HG03575 (cell line): ENCODE data around the gene EPS8L2.

Experiments used
- ATAC-seq: cut with Tn5 transposase; IDR thresholded peaks from one replicate; pipeline ENCODE4 v1.9.1; 2021; ENCODE audit not compliant: unreplicated experiment, insufficient number of reproducible peaks, low FRiP score; ENCODE audit errors: extremely low read depth

Gene EPS8L2

DNA sequence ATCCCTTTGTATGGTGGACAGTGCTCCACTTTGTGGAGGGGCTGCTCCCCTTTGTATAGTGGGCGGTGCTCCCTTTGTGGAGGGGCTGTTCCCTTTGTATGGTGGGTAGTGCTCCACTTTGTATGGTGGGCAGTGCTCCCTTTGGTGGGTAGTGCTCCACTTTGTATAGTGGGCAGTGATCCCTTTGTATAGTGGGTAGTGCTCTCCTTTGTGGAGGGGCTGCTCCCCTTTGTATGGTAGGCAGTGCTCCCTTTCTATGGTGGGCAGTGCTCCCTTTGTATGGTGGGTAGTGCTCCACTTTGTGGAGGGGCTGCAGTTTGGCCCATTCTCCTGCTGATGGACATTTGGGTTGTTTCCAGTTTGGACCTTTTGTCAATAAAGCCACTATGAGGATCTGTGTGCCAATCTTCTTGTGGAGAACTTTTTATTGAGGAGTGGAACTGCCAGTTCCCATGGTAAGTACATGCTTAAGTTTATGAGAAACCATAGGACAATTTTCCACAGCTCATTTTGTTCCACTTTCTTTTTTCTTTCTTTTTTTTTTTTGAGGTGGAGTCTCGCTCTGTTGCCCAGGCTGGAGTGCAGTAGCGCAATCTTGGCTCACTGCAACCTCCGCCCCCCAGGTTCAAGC is 36.7 kb downstream of the EPS8L2 start:
- ATAC-seq = no peak

DNA sequence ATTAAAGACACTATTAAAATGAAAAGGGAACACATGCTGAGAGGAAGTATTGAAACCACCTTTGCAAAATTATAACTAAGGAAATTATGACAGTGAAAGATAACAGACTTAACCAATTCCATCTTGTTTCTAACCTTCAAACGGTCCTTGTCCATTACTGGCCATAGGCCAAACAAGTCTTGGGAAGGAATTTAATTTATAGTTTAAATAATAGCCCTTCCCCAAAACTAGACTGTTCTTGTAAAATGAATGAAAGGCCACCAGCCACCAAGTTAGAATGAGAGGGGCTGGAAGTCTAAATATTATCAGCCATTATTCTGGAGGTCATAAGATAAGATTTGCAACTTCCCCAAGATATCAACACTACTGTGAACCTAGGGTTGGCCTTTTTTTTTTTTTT is 39.4 kb downstream of the EPS8L2 start:
- no peak for ATAC-seq

DNA sequence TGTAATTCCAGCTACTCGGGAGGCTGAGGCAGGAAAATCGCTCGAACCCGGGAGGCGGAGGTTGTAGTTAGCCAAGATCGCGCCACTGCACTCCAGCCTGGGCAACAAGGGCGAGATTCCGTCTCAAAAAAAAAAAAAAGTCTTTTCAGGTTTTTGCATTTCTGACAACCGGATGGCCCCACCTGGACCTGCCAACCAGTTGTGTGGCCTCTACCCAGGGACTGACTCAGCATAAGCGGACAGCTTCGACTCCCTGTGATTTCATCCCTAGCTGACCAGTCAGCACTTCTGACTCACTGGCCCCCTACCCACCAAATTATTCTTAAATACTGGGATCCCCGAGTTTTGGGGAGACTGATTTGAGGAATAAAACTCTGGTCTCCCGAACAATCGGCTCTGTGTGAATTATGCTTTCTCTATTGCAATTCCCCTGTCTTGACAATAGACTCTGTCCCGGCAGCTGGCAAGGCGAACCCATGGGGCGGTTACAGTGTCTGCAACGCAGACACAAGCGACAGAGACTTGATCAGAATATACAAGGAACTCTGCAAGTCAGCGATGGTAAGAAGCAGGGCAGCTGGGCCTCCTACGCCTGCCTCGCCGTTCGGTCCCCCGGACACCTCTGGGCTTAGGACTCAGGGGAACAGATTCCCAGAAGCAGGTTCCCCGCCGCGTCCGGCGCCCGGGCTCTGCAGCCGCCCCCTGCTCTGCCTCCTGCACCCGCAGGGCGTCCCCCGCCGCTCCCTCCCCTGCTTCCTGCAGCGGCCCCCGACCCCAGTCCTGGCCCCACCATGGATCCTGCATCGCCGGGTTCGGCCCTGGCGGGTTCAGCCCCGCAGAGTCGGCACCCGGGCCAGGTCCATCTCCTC is 40.5 kb downstream of the EPS8L2 start:
- no peak for ATAC-seq

DNA sequence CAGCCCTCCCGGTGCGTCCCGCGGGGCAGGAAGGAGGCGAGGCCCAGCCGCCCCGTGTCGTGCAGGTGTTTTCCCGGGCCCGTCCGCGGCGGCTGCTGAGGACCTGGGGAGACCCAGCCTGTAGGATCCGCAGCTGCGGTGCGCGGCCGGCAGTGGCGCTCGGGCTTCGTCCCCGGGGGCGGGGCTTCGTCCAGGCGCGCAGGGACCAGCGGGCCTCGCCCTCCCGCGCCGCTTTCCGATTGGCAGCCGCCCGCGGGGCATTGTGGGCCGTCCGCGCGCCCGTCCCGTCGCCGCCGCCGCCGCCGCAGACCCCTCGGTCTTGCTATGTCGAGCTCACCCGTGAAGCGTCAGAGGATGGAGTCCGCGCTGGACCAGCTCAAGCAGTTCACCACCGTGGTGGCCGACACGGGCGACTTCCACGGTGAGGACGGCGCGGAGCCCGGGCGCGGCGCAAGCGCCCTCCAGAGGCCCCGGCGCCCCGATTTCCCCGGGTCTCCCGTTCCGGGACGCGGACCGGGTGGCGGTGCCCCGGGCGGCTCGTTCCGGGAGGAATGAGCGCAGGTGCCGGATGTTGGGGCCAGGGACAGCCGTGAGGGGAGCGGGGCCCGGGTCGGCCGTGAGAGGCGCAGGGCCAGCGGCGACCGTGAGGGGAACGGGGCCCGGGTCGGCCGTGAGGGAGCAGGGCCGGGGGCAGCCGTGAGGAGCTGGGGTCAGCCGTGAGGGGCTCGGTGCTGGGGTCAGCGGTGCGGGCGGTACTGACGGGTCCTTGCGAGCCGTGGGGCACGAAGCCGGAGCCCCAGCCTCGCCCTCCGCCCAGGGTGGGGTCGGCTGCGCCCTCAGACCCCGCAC is 41.4 kb downstream of the EPS8L2 start, which contains the start of gene TALDO1:
TSS of gene TALDO1 (plus strand) at position 307 of the 849 bp plus-strand sequence. CDS start at position 325, 18 bp downstream.
- no peak for ATAC-seq

DNA sequence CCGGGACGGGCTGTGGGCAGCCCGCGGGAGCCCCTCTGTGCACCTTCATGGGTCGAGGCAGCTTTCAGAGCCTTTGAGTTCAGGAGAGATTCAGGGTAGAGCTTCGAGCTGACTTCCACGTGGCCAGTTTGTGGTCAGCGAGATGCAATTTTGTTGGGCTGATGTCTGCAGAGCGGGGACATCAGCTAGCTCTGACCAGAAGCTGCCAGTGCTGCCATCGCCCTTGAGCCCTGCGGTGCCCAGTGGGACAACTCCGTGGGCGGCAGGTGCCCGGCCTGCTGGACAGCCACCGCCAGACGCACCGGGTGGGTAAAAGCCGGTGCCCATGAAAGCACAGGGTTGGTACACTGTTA is 42.0 kb downstream of the EPS8L2 start:
- ATAC-seq = no peak

DNA sequence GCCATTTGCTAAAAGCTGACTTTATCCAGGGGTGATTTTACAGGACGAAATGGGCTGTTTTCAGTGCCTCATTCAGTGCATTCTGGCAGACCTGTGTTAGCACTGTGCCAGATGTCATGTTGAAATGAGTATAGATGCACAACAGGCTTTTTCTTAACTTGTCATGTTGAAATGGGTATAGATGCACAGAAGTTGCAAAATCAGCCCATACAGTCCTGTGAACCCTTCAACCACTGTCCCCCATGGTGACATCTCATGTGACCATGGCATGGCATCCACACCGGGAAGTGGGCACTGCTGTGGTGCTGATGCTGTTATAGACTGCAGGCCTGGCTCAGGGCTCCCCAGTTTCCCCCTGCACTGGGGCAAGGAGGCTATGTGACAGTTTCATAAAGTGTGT is 43.7 kb downstream of the EPS8L2 start:
- no peak for ATAC-seq

DNA sequence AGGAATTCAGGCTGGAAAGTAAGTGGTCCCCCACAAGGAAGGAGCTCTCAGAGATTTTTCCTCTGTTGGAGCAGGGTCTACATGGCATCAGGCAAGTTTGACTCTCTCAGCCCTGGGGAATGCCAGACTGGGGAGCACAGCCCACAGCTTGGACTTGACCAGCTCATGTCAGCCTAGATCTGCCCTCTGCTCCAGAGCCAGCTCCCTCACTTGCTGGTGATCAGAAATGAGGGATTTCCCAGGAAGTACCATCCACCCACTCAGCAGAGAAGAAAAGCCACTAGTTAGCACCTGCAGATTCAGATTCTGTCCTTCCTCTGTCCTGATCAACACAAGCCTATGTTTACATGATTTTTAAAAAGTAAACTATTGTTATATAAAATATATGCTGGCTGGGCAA is 54.2 kb downstream of the EPS8L2 start:
- no peak for ATAC-seq

DNA sequence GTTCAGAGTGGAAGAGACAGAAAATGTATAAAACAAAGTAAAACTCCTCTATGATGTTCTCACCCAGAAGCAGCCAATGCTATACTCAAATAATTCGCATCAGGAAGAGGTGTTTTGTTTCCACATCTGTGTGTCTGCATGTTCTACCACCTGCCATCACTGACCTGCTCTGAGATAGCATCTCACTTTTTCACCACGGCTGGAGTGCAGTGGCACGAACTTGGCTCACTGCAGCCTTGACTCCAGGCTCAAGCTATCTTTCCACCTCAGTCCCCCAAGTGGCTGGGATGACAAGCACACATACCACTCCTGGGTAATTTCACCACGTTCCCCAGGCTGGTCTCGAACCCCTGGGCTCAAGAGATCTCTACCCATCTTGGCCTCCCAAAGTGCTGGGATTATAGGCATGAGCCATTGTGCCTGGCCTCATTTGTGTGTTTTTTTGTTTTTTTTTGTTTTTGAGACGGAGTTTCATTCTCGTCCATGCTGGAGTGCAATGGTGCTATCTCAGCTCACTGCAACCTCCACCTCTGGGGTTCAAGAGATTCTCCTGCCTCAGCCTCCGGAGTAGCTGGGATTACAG is 55.6 kb downstream of the EPS8L2 start:
- no peak for ATAC-seq

DNA sequence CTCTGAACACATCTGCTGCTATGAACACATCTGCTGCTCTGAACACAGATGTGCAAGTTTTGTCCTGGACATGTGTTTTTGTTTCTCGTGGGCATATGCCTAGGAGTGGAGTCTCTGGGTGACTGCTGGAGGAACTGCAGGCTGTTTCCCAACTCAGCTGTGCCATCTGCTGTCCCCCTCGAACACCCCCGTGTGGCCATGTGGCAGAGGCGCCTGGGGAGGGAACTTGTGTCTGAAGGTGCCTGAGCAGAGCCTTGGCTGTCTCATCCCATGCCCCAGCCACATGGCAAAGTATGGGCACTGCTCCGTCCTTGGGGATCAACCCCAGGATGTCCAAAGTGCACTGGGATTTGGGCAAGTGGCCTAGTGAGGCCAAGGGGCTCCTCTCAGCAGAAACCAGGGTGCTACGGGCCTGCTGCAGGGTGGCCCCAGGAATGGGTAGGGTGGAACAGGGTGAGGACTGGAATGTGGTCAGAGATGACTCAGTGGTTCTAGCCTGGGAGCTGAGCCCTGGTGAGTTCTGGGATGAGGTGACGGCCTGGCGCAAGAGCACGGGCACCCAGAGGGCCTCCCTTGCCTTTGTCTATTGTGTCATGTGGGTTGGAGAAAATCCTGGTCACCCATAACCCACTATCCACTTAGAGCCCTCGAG is 56.5 kb downstream of the EPS8L2 start:
- no peak for ATAC-seq

DNA sequence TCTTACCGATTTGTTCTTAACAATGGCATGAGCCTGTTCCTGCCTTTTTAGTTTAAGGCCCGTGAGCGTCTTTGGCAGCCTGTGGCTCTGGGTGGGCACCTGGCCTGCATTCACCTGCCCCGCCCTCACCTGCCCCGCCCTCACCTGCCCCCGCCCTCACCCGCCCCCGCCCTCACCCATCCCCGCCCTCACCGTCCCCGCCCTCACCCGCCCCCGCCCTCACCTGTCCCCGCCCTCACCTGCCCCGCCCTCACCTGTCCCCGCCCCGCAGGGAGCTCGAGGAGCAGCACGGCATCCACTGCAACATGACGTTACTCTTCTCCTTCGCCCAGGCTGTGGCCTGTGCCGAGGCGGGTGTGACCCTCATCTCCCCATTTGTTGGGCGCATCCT is 57.0 kb downstream of the EPS8L2 start:
- ATAC-seq = no peak

DNA sequence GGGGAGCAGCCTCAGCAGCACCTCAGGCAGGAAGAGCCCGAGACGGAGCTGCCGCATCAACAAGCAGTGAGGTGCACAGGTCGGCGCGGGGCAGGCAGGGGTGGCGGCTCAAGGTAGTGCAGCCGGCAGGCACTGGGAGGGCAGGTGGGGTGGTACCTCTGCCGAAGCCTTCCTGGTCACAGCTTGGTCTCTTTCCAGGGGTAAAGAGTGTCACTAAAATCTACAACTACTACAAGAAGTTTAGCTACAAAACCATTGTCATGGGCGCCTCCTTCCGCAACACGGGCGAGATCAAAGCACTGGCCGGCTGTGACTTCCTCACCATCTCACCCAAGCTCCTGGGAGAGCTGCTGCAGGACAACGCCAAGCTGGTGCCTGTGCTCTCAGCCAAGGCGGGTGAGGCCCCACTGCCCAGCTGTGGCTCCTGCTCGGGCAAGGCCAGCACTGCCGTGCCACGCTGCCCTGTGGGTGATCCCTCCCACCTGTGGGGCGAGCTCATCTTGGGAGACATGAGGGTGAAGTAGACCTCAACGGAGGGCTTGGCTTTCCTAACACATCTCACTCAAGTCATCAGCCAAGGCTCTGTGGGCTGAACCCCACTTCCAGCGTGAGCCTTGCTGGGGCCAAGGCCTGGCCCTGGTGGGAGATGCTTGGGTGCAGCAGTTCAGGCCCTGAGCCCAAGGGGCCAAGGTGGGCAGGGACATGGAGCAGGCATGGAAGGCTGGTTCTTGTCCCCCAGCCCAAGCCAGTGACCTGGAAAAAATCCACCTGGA is 57.7 kb downstream of the EPS8L2 start:
- ATAC-seq = no peak

DNA sequence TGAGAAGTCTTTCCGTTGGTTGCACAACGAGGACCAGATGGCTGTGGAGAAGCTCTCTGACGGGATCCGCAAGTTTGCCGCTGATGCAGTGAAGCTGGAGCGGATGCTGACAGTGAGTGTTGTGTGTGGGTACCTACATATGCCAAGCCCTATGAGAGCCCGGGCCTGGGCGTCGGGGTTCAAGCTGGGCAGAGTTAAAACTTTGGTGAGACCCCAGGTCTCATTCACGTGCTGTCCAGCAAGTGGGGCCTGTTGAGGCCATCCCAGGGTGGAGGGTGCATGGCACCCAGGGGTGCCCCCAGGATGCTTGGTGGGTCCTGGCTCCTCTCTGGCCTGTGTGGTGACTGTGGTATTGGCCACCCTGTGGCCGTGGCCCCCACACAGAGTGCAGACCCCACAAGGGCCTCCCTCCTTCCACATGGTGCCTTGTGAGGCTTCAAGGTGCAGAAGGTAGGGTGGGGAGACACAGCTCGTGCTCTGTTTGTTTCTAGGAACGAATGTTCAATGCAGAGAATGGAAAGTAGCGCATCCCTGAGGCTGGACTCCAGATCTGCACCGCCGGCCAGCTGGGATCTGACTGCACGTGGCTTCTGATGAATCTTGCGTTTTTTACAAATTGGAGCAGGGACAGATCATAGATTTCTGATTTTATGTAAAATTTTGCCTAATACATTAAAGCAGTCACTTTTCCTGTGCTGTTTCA is 58.4 kb downstream of the EPS8L2 start:
- ATAC-seq = no peak

DNA sequence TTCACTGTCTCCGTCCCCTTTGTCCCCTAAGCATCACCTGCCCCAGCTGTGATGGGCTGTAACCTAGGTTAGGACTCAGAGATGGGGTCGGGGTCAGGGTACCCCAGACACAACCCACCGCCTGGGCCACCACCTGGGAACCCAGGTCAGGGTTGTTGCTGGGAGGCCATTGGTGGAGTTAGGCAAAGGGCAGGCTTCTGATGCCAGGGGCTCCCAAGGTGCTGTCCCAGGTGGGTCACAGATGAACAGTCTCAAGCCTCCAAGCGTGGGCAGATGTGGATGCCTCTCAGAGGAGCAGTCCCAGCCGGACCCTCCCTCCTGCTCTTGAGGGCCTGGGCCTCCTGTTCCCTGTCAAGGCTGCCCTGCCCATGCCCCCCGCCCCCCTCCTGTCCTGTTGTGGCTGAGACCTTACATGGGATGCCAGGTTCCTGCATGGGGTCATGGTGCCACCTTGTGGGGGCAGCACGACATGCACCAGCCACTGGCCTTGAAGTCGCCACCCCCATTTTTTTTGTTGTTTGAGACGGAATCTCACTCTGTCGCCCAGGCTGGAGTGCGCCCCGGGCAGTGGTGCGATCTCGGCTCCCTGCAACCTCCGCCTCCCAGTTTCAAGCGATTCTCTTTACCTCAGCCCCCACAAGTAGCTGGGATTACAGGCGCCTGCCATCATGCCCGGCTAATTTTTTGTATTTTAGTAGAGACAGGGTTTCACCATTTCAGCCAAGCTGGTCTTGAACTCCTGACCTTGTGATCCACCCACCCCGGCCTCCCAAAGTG is 59.2 kb downstream of the EPS8L2 start:
- no peak for ATAC-seq

DNA sequence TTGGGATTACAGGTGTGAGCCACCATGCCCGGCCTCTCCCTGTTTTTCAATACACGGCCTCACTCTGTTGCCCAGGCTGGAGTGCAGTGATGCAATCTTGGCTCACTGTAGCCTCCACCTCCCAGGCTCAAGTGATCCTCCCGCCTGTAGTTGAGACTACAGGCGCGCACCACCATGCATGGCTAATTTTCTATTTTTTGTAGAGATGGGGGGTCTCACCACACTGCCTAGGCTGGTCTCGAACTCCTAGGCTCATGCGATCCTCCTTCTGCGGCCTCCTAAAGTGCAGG is 59.7 kb downstream of the EPS8L2 start:
- no peak for ATAC-seq

DNA sequence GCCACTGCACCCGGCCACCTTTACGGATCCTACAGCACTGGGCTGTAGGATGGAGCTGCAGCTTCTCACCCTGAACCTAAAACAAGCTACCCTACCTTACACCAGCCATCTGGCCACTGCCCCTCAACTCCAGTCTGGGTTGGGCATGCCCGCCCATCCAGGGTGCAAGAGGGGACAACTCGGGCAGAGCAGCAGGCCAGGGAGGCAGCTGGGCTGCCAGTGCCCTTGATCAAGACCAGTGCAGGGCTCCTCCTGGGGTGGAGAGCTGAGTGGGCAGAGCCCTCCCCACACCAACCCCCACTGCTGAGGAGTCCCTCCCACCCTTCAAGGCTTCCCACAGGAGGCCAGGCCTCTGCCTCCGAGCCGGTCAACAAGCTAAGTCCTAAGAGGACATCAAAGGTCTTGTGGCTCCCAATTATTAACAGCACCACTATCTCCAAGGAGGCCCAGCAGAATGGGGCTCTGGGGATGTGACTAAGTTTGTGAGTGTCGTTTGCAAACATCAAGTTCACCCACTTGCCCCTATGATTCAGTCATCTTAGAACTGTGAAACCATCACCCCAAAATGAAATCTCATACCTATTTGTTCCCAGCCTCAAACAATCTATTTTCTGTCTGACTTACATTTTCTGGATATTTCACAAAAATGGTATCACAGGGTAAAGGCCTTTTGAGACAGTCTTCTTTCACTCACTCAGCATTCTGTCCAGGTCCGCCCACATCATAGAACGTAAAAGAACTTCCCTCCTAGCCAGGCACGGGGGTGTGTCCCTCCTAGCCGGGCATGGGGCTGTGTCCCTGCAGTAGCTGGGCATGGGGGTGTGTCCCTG is 60.3 kb downstream of the EPS8L2 start:
- no peak for ATAC-seq

DNA sequence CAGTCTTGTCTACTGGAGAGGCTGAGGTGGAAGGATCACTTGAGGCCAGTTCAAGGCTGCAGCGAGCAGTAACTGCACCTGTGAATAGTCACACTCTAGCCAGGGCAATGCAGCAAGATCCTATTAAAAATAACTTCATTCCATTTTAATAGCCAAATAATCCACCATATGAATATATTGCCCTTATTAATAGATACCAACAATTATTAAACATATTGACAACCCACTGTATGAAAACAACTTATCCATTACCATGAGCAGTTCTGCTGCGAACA is 60.8 kb downstream of the EPS8L2 start:
- no peak for ATAC-seq

DNA sequence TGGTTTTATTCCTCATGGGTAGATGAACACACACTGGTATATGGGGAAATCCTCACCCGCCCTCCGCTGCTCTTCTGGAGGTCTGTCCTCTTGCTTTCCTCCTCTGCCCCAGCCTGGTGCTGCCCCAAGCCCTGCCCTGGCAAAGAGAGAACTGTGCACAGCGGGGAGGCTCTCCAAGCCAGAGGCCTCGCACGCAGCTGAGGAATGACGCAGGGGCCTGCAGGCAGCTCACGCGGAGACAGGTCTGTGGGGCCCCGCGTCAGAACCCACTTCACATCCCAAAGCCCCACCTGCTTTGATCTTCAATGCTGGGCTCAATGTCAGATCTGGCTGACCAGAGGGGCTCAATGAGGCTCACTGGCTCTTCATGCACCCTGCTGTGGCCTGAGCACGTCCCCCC is 61.2 kb downstream of the EPS8L2 start:
- ATAC-seq = no peak
